Brain microvascular endothelial cell (primary cell): ENCODE measurements around the gene RNF182.

Experiments
- DNase-seq: peaks from one replicate; pipeline ENCODE4 v3.0.0-alpha.2; 2020
- H3K27ac ChIP-seq: fragments of 250-450 bp; sonication (Bioruptor Pico); 2 replicates; pipeline ENCODE4 v1.5.1; 2020; ENCODE audit warnings: mild to moderate bottlenecking, moderate library complexity
- H3K27me3 ChIP-seq: fragments of 250-450 bp; sonication (Bioruptor Pico); replicated peaks from 2 replicates; pipeline ENCODE4 v1.5.1; 2020; ENCODE audit warnings: mild to moderate bottlenecking
- H3K36me3 ChIP-seq: fragments of 250-450 bp; sonication (Bioruptor Pico); replicated peaks from 2 replicates; pipeline ENCODE4 v1.5.1; 2020; ENCODE audit warnings: mild to moderate bottlenecking
- H3K4me3 ChIP-seq: 2 replicates; pipeline ENCODE4 v1.5.1; 2011; ENCODE audit warnings: low read depth, mild to moderate bottlenecking, control low read depth, low read length, moderate library complexity
- CTCF ChIP-seq: IDR thresholded peaks from 2 replicates; pipeline ENCODE4 v1.5.1; 2011; ENCODE audit warnings: low read depth, mild to moderate bottlenecking, moderate library complexity, low read length, control low read depth, inconsistent platforms; ENCODE audit errors: missing control alignments
- in situ Hi-C: cut with HindIII; loops from 2 replicates; pipeline ENCODE4 v1.10.0; 2017; ENCODE audit warnings: low sequenced_read_pairs, low pct_ligation_motif_present

RNF182 gene

DNA sequence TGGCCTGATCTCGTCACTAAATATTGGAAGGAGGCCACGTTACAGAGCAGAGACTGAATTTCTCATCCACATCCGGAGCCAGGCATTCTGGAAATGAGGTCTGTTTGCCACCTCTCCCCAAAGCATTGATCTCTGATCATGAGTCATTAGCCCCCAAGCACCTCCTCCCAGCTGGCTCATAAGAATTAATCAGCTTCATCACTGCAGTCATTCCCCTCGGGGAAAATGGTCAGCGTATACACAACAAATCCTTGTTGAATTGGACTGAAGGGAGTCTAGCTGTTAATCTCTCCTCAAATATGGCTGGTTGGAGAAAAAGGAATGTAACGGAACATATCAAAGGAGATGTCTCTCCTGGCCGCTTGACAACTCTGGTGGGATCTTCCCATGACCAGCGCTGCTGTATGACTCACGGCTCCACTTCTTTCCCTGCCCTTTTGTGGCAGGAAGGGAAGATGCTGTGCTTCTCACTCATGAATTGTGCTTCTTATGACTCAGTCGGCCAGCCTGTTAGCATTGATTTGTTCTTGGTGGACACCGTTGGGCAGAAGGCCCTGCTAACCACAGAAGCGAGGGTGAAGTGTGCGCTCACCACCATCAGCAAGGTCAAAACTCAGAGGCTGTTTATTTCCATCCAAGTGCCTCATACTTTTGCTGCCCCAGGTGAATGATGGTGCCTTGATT is 76.7 kb downstream of the RNF182 start:
- Histone ChIP-seq H3K27ac (peak overlapping the region; percentile 95), H3K36me3 (no peaks in the 10 kb centered on the region), H3K4me3 (peak overlapping the region; percentile 33), H3K27me3 (no peaks in the 10 kb centered on the region)
- TF ChIP-seq CTCF, result no peak
- DNase-seq, result peak; percentile 98
- in situ Hi-C loops, result no loop called here

DNA sequence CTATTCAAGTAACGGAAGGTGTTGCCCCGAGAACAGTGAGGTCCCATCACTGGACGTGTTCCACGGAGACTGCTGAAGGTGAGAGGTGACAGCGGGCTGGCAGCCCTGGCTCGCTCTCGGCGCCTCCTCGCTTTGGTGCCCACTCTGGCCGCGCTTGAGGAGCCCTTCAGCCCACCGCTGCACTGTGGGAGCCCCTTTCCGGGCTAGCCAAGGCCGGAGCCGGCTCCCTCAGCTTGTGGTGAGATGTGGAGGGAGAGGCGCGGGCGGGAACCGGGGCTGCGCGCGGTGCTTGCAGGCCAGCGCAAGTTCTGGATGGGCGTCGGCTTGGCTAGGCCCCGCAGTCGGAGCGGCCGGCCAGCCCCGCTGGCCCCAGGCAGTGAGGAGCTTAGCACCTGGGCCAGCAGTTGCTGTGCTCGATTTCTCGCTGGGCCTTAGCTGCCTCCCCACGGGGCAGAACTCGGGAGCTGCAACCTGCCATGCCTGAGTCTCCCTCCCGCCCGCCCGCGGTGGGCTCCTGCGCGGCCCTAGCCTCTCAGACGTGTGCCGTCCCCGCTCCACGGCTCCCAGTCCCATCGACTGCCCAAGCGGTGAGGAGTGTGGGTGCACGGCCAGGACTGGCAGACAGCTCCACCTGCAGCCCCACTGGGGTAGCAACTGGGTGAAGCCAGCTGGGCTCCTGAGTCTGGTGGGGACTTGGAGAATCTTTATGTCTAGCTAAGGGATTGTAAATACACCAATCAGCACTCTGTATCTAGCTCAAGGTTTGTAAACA is 77.6 kb downstream of the RNF182 start:
- no peak for DNase-seq

GRCh38 chr6:14004258-14004657 is 79.5 kb downstream of the RNF182 start:
- Histone ChIP-seq H3K27ac (no peak overlapping the region), H3K36me3 (no peaks in the 10 kb centered on the region), H3K27me3 (no peaks in the 10 kb centered on the region), H3K4me3 (no peak overlapping the region)
- no peak for TF ChIP-seq CTCF
- in situ Hi-C loops, result no loop called here
- no peak for DNase-seq

More for the DNA sequence above, 77.6 kb downstream of the RNF182 start:
- Histone ChIP-seq H3K4me3 (no peak overlapping the region), H3K36me3 (no peaks in the 10 kb centered on the region), H3K27ac (peak overlapping the region; percentile 95), H3K27me3 (no peaks in the 10 kb centered on the region)
- in situ Hi-C loops, result no loop called here
- no peak for TF ChIP-seq CTCF

DNA sequence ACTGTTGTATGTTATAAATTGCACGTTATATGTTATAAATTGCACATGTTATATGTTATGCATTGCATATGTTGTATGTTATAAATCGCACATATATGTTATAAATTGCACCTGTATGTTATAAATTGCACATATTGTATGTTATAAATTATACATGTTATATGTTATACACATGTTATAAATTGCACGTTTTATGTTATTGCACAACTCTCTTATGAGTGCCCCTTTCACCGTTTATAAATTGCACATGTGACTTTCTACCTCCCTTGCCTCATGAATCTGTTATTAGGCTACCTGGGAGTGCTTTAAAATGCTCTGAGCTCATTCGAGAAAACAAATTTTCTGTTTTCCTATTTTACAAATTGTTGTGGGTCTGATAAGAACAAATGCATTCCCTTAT is 84.1 kb downstream of the RNF182 start:
- in situ Hi-C loops, result no loop called here
- DNase-seq, result no peak
- TF ChIP-seq CTCF, result no peak
- Histone ChIP-seq H3K4me3 (no peak overlapping the region), H3K27me3 (no peaks in the 10 kb centered on the region), H3K36me3 (no peaks in the 10 kb centered on the region), H3K27ac (no peak overlapping the region)

- Histone ChIP-seq H3K27ac (no peak overlapping the region), H3K27me3 (no peaks in the 10 kb centered on the region), H3K4me3 (no peak overlapping the region), H3K36me3 (no peaks in the 10 kb centered on the region)
- in situ Hi-C loops, result no loop called here
- TF ChIP-seq CTCF, result no peak
- no peak for DNase-seq
Measured at GRCh38 chr6:14009431-14009830, 84.7 kb downstream of the RNF182 start.

DNA sequence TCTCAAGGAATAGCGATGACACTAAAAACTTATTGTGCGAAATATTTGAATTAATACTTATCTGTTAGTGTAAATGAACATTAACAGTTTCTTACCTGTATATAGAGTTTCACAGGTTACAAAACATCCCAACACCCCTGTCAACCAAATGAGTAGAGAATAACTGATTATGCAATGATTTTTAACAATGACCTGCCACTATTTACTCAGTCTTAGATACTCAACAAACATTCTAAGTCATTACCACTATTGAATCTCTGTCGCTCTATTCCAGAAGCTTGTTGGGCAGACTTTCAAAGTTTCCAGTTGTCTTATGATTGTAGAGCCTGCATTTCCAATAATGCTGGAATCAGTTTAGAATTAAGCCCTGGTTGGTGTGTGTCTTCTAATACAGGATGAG is 85.5 kb downstream of the RNF182 start:
- Histone ChIP-seq H3K27me3 (no peaks in the 10 kb centered on the region), H3K4me3 (no peak overlapping the region), H3K36me3 (no peaks in the 10 kb centered on the region), H3K27ac (no peak overlapping the region)
- DNase-seq, result no peak
- in situ Hi-C loops, result no loop called here
- no peak for TF ChIP-seq CTCF
